K562 (cell line): Measurements from ENCODE around the gene ZSCAN29. TPM values are rescaled to one million over a fixed set of nuclear protein-coding genes. Genes with fewer than 3 reads are reported as not detected.

Source experiments
- ATAC-seq: fragments of 200-7000 bp; cut with Tn5 transposase; 3 replicates; pipeline ENCODE4 v1.9.1; 2020; ENCODE audit warnings: moderate library complexity
- BruUV-seq: library from RNA; stranded (reverse); fragments of 400-500 nt; replicated peaks from 2 replicates; lab custom pipeline; 2021; lab: Mats Ljungman, UMichigan
- CTCF ChIA-PET: fragments of 300-600 bp; formaldehyde crosslinking; extraction: SDS; loops from one replicate; lab custom pipeline; 2021; ENCODE audit warnings: low intra/inter-chr PET ratio; lab: Yijun Ruan, JAX
- POLR2A ChIA-PET: fragments of 300-600, 350-650 bp; sonication (Branson Sonifier 250); formaldehyde crosslinking; extraction: SDS; loops from one replicate; lab custom pipeline; 2021; ENCODE audit warnings: antibody characterized with exemption, inconsistent platforms; lab: Yijun Ruan, JAX
- DNase-seq, 4 experiments: peaks; one replicate each; pipeline versions ENCODE4 v3.0.0 to v3.0.0-alpha.2; 2011 to 2018; ENCODE audit warnings: low spot score in 3 of 4, mixed read lengths in 3 of 4; ENCODE audit errors: extremely low read depth in 1 of 4
- FAIRE-seq: peaks from 2 replicates; lab custom pipeline; 2011; peaks lifted over from hg19 to GRCh38; lab: Jason Lieb, UNC
- H2AFZ ChIP-seq: 2 replicates; pipeline ENCODE4 v1.6.0; 2011; ENCODE audit warnings: low read depth, low read length, control low read depth, inconsistent platforms
- H3K27ac ChIP-seq: fragments of 200-600 bp; 3 replicates; pipeline ENCODE4 v1.8.0; 2011; ENCODE audit warnings: low read depth, mild to moderate bottlenecking, control low read depth, inconsistent platforms, low read length, moderate library complexity, mixed read lengths; ENCODE audit errors: extremely low read depth
- H3K27me3 ChIP-seq, 2 experiments: fragments of 300-600 bp in 1 of 2; 2 replicates in 1 of 2; 3 replicates in 1 of 2; pipeline versions ENCODE4 v1.6.0 to v1.8.0; 2011; ENCODE audit warnings: inconsistent platforms in 2 of 2, low read length in 2 of 2, mild to moderate bottlenecking in 1 of 2, mixed read lengths in 1 of 2, moderate library complexity in 1 of 2; ENCODE audit not compliant: control insufficient read depth in 2 of 2, insufficient read depth in 2 of 2
- H3K36me3 ChIP-seq: fragments of 300-600 bp; 3 replicates; pipeline ENCODE4 v1.8.0; 2011; ENCODE audit warnings: mild to moderate bottlenecking, low read length, inconsistent platforms; ENCODE audit not compliant: control insufficient read depth, insufficient read depth
- H3K4me1 ChIP-seq, 2 experiments: fragments of 200-600 bp in 1 of 2; replicated peaks in 1 of 2; 2 replicates in 1 of 2; 3 replicates in 1 of 2; pipeline versions ENCODE4 v1.5.1 to v1.8.0; 2011; ENCODE audit warnings: inconsistent platforms in 2 of 2, low read length in 2 of 2, mild to moderate bottlenecking in 1 of 2, mixed read lengths in 1 of 2, moderate library complexity in 1 of 2; ENCODE audit not compliant: control insufficient read depth in 2 of 2, insufficient read depth in 2 of 2
- H3K4me2 ChIP-seq: 2 replicates; pipeline ENCODE4 v1.6.1; 2011; ENCODE audit warnings: low read length, control low read depth, inconsistent platforms, mixed read lengths; ENCODE audit not compliant: insufficient read depth
- H3K4me3 ChIP-seq: fragments of 200-600 bp; sonication (generic), shearing (Covaris generic); 2 replicates; pipeline ENCODE4 v1.5.1; 2016; ENCODE audit warnings: control low read depth, inconsistent platforms
- H3K79me2 ChIP-seq: fragments of 200-600 bp; 3 replicates; pipeline ENCODE4 v1.8.0; 2011; ENCODE audit warnings: low read length, inconsistent platforms; ENCODE audit not compliant: control insufficient read depth, insufficient read depth
- H3K9ac ChIP-seq, 2 experiments: 2 replicates each; pipeline versions ENCODE4 v1.6.0 to v1.6.1; 2011; ENCODE audit warnings: low read depth in 2 of 2, low read length in 2 of 2, control low read depth in 1 of 2, inconsistent platforms in 1 of 2, mild to moderate bottlenecking in 1 of 2, mixed read lengths in 1 of 2; ENCODE audit not compliant: insufficient read depth in 1 of 2
- H3K9me1 ChIP-seq: one replicate; pipeline ENCODE4 v1.6.0; 2011; ENCODE audit warnings: inconsistent platforms, mild to moderate bottlenecking, low read length, moderate library complexity; ENCODE audit not compliant: control insufficient read depth, insufficient read depth
- H3K9me3 ChIP-seq: replicated peaks from 2 replicates; pipeline ENCODE4 v1.5.1; 2011; ENCODE audit warnings: low read depth, low read length, inconsistent platforms; ENCODE audit not compliant: control insufficient read depth, insufficient read depth
- H4K20me1 ChIP-seq: replicated peaks from 2 replicates; pipeline ENCODE4 v1.6.1; 2011; ENCODE audit warnings: low read length, inconsistent platforms, mixed read lengths; ENCODE audit not compliant: control insufficient read depth, insufficient read depth
- HMBOX1 ChIP-seq: sonication (generic); IDR thresholded peaks from 2 replicates; pipeline ENCODE4 v1.6.1; 2016
- NFIC ChIP-seq: fragments of 450-650 bp; IDR thresholded peaks from 2 replicates; pipeline ENCODE4 v1.6.1; 2017; ENCODE audit warnings: mild to moderate bottlenecking, inconsistent platforms
- SPI1 ChIP-seq: IDR thresholded peaks from 2 replicates; pipeline ENCODE4 v1.6.1; 2011; ENCODE audit warnings: low read depth, low read length, control low read depth, borderline replicate concordance
- ZNF407 ChIP-seq: fragments of 450-650 bp; IDR thresholded peaks from 2 replicates; pipeline ENCODE4 v1.6.1; 2016; ENCODE audit warnings: low read depth
- WGBS: fragments of 100-300 bp; shearing (Covaris generic); methylation state at CpG from one replicate; pipeline ENCODE4 v1.1.6; 2016; ENCODE audit warnings: low coverage, mixed read lengths; ENCODE audit not compliant: insufficient coverage; ENCODE audit errors: missing lambda C conversion rate; 5-methylcytosine and 5-hydroxymethylcytosine counted together
- in situ Hi-C: fragments of 300-500 bp; cut with MboI; formaldehyde crosslinking; loops from 4 replicates; pipeline ENCODE4 v1.15.0; 2018; ENCODE audit warnings: inconsistent platforms, mixed read lengths
- intact Hi-C: fragments of 100-400 bp; cut with micrococcal nuclease; formaldehyde crosslinking; loops from 2 replicates; pipeline ENCODE4 v1.14.2; 2022
- polyA plus RNA-seq, 8 experiments: library from polyadenylated mRNA; depleted of rRNA in 4 of 8; stranded (reverse) in 5 of 8; unstranded in 3 of 8; fragments of >200 nt; fragmentation: Nextera tagmentation in 2 of 8; fragmentation: Illumina TruSeq in 1 of 8; extraction: Ambion mirVana in 2 of 8; extraction: Trizol in 1 of 8; gene quantifications; 2 replicates each; pipeline versions ENCODE4 v1.2.1 to v1.2.3, GENCODE V29; 2011 to 2014; ENCODE audit warnings: inconsistent platforms in 1 of 8, missing spikeins in 1 of 8
- total RNA-seq, 7 experiments: library from RNA; depleted of rRNA in 6 of 7; stranded (reverse); fragments of >200 nt in 6 of 7; fragmentation: Illumina TruSeq in 2 of 7; extraction: Trizol in 2 of 7; gene quantifications; 2 replicates each; pipeline versions ENCODE4 v1.2.1 to v1.2.3, GENCODE V29; 2011 to 2021; ENCODE audit warnings: low replicate concordance in 1 of 7

ZSCAN29 gene
- total and polyA plus RNA-seq, 9 of the 15 experiments (the other 6 are each of a cell fraction or from before 2014, with no cell fraction given): 2.5 to 28.6 (median 19.7) TPM

GRCh38 chr15:43325039-43325684 lies 45.7 kb downstream of the ZSCAN29 start:
- H3K27me3 ChIP-seq: peaks cover 0 to 6% of the 10 kb centered on the region in 2 experiments; a peak in 1 of 5 replicates
- H3K27ac ChIP-seq: no peak overlapping the region
- H4K20me1 ChIP-seq: no peaks in the 10 kb centered on the region; the same call in 1 of the 2 replicates
- no peaks in the 10 kb centered on the region for H3K9me3 ChIP-seq
- H3K9me1 ChIP-seq: no peaks in the 10 kb centered on the region
- ChIA-PET POLR2A (no interaction called here), CTCF (no interaction called here)
- H3K4me3 ChIP-seq: no peak overlapping the region
- no TSS peak for BruUV-seq
- peaks cover 8 to 13% of the 10 kb centered on the region in 2 experiments; a peak in 4 of 5 replicates for H3K4me1 ChIP-seq
- H3K79me2 ChIP-seq: peaks cover 22% of the 10 kb centered on the region
- intact Hi-C loops: no loop called here
- peaks cover 19% of the 10 kb centered on the region for H3K36me3 ChIP-seq
- FAIRE-seq: no peak
- in situ Hi-C loops: no loop called here
- TF ChIP-seq NFIC: 0 out of 2 replicates have a peak, but pooled peaks have one; percentile 31
- peak; percentile 53; the same call in 1 of the 2 replicates for TF ChIP-seq SPI1
- TF ChIP-seq HMBOX1: peak; percentile 45; the same call in 1 of the 2 replicates
- no peak for TF ChIP-seq ZNF407
- no peak overlapping the region for H3K9ac ChIP-seq
- DNase-seq: no peak
- no peak overlapping the region for H2AFZ ChIP-seq
- no peak for ATAC-seq
- no peak overlapping the region for H3K4me2 ChIP-seq
- 5% methylated on average over 6 of the region's 6 CpGs for WGBS
